ENCODE measurements around the gene MIEN1.
"Not testable (repeated sequence)": the region's sequence is repeated elsewhere in the genome, so short reads cannot be mapped to it uniquely, and the experiment has no call there.

Gene MIEN1

GRCh38 chr17:39717660-39718059 lies 12.7 kb downstream of the MIEN1 start:
- H3K4me3 ChIP-seq (ENCODE audit: low read length): no peak overlapping the region
- no peak for DNase-seq (ENCODE audit: low read depth)
- TF ChIP-seq CTCF (conservative IDR thresholded peaks at IDR 0.05; ENCODE audit: low read length): no peak

- TF ChIP-seq CTCF (conservative IDR thresholded peaks at IDR 0.05; ENCODE audit: low read length): no peak
- no peak overlapping the region for H3K4me3 ChIP-seq (ENCODE audit: low read length)
- no peak for DNase-seq (ENCODE audit: low read depth)
These were observed 13.3 kb downstream of the MIEN1 start for GRCh38 chr17:39716879-39717536.

- H3K4me3 ChIP-seq (ENCODE audit: low read length): no peak overlapping the region
- DNase-seq (ENCODE audit: low read depth): no peak
- no peak for TF ChIP-seq CTCF (conservative IDR thresholded peaks at IDR 0.05; ENCODE audit: low read length)
These were observed 14.1 kb downstream of the MIEN1 start for GRCh38 chr17:39716073-39716818.

- no peak for TF ChIP-seq CTCF (conservative IDR thresholded peaks at IDR 0.05; ENCODE audit: low read length)
- no peak for DNase-seq (ENCODE audit: low read depth)
- no peak overlapping the region for H3K4me3 ChIP-seq (ENCODE audit: low read length)
These were observed 14.8 kb downstream of the MIEN1 start for GRCh38 chr17:39715375-39716072.

GRCh38 chr17:39714234-39714633 lies 16.1 kb downstream of the MIEN1 start:
- no peak overlapping the region for H3K4me3 ChIP-seq (ENCODE audit: low read length)
- TF ChIP-seq CTCF (conservative IDR thresholded peaks at IDR 0.05; ENCODE audit: low read length): no peak
- DNase-seq (ENCODE audit: low read depth): no peak

- TF ChIP-seq CTCF (conservative IDR thresholded peaks at IDR 0.05; ENCODE audit: low read length): no peak
- no peak for DNase-seq (ENCODE audit: low read depth)
- no peak overlapping the region for H3K4me3 ChIP-seq (ENCODE audit: low read length)
These were observed 18.5 kb downstream of the MIEN1 start for GRCh38 chr17:39711851-39712250.

- not testable (repeated sequence) for H3K4me3 ChIP-seq (ENCODE audit: low read length); DNase-seq (ENCODE audit: low read depth)
These were observed 19.3 kb downstream of the MIEN1 start for GRCh38 chr17:39711071-39711470.

All from AG10803 (cell line).